WTC11 (cell line): ENCODE results near the gene ICOS. TPM values are rescaled to one million over a fixed set of nuclear protein-coding genes. Genes with fewer than 3 reads are reported as not detected.
A peak's percentile ranks its signal among the peaks of the same experiment; 100 is the strongest.

ENCODE experiments used
- ATAC-seq: fragments of 200-7000 bp; cut with Tn5 transposase; 2 replicates; pipeline ENCODE4 v1.10.0; 2021; ENCODE audit warnings: mild to moderate bottlenecking, moderate library complexity
- CTCF ChIA-PET: fragments of 300-600 bp; sonication (Branson Sonifier 250); formaldehyde crosslinking; loops from one replicate; lab custom pipeline; 2021; ENCODE audit warnings: antibody characterized with exemption; lab: Charles Lee
- POLR2A ChIA-PET: fragments of 350-600 bp; sonication (Branson Sonifier 250); formaldehyde crosslinking; loops from one replicate; lab custom pipeline; 2021; ENCODE audit warnings: antibody characterized with exemption; lab: Charles Lee
- DNase-seq: peaks from one replicate; pipeline ENCODE4 v3.0.0; 2021; ENCODE audit warnings: low spot score
- H3K27ac Mint-ChIP-seq: 2 replicates; pipeline ENCODE4 v1.8.0; 2021; ENCODE audit warnings: mixed read lengths
- H3K27me3 Mint-ChIP-seq: 2 replicates; pipeline ENCODE4 v1.8.0; 2021; ENCODE audit warnings: low read depth, mild to moderate bottlenecking, moderate library complexity, mixed read lengths
- H3K36me3 Mint-ChIP-seq: 2 replicates; pipeline ENCODE4 v1.8.0; 2021; ENCODE audit warnings: mixed read lengths
- H3K4me1 Mint-ChIP-seq: 2 replicates; pipeline ENCODE4 v1.8.0; 2022; ENCODE audit warnings: mixed read lengths
- H3K4me3 Mint-ChIP-seq: 2 replicates; pipeline ENCODE4 v1.8.0; 2021; ENCODE audit warnings: mild to moderate bottlenecking, moderate library complexity, mixed read lengths
- H3K9me3 Mint-ChIP-seq: 2 replicates; pipeline ENCODE4 v1.8.0; 2021; ENCODE audit warnings: mixed read lengths
- ARID4B ChIP-seq: sonication (generic); formaldehyde crosslinking; IDR thresholded peaks from 2 replicates; pipeline ENCODE4 v1.8.0; 2023; ENCODE audit warnings: missing genetic modification reagents, mild to moderate bottlenecking, borderline replicate concordance
- CBFB ChIP-seq: sonication (generic); formaldehyde crosslinking; IDR thresholded peaks from 2 replicates; pipeline ENCODE4 v1.8.1; 2022; ENCODE audit warnings: mild to moderate bottlenecking, low read depth, missing genetic modification reagents
- E2F4 ChIP-seq: sonication (generic); formaldehyde crosslinking; IDR thresholded peaks from 2 replicates; pipeline ENCODE4 v1.8.1; 2022; ENCODE audit warnings: low read depth, mild to moderate bottlenecking, moderate library complexity, missing genetic modification reagents, borderline replicate concordance
- FOXP1 ChIP-seq: sonication (generic); formaldehyde crosslinking; IDR thresholded peaks from 2 replicates; pipeline ENCODE4 v1.8.0; 2022; ENCODE audit warnings: missing genetic modification reagents, mild to moderate bottlenecking, moderate library complexity, borderline replicate concordance
- GABPB1 ChIP-seq: sonication (generic); formaldehyde crosslinking; IDR thresholded peaks from 2 replicates; pipeline ENCODE4 v1.8.1; 2023; ENCODE audit warnings: mild to moderate bottlenecking, missing genetic modification reagents
- HMGA2 ChIP-seq: fragments of 250-450 bp; sonication (Bioruptor Pico); IDR thresholded peaks from 2 replicates; pipeline ENCODE4 v1.4.0; 2021; ENCODE audit warnings: mild to moderate bottlenecking, moderate library complexity
- JAZF1 ChIP-seq: fragments of 250-450 bp; sonication (Bioruptor Pico); IDR thresholded peaks from 2 replicates; pipeline ENCODE4 v1.9.0; 2021; ENCODE audit warnings: moderate library complexity, mild to moderate bottlenecking, inconsistent platforms
- NFYB ChIP-seq: sonication (generic); formaldehyde crosslinking; conservative IDR thresholded peaks from 2 replicates; pipeline ENCODE4 v1.8.0; 2022; ENCODE audit warnings: low read depth, missing genetic modification reagents
- NR1H2 ChIP-seq: sonication (generic); formaldehyde crosslinking; IDR thresholded peaks from 2 replicates; pipeline ENCODE4 v1.9.0; 2021; ENCODE audit warnings: mild to moderate bottlenecking, moderate library complexity, missing genetic modification reagents
- NR2C2 ChIP-seq: sonication (generic); formaldehyde crosslinking; IDR thresholded peaks from 2 replicates; pipeline ENCODE4 v1.8.0; 2022; ENCODE audit warnings: mild to moderate bottlenecking, missing genetic modification reagents
- RORB ChIP-seq: fragments of 250-450 bp; sonication (Bioruptor Pico); IDR thresholded peaks from 2 replicates; pipeline ENCODE4 v1.9.0; 2021; ENCODE audit warnings: mild to moderate bottlenecking
- SMAD3 ChIP-seq: sonication (generic); formaldehyde crosslinking; IDR thresholded peaks from 2 replicates; pipeline ENCODE4 v1.8.0; 2022; ENCODE audit warnings: missing genetic modification reagents, mild to moderate bottlenecking, borderline replicate concordance
- SP1 ChIP-seq: sonication (generic); formaldehyde crosslinking; conservative IDR thresholded peaks from 2 replicates; pipeline ENCODE4 v1.8.1; 2022; ENCODE audit warnings: missing genetic modification reagents
- TEAD4 ChIP-seq: sonication (generic); formaldehyde crosslinking; IDR thresholded peaks from 2 replicates; pipeline ENCODE4 v1.8.0; 2022; ENCODE audit warnings: mild to moderate bottlenecking, missing genetic modification reagents
- ZNF317 ChIP-seq: sonication (generic); formaldehyde crosslinking; IDR thresholded peaks from 2 replicates; pipeline ENCODE4 v1.8.1; 2023; ENCODE audit warnings: low read depth, mild to moderate bottlenecking, moderate library complexity, missing genetic modification reagents, borderline replicate concordance
- ZNF512 ChIP-seq: sonication (generic); formaldehyde crosslinking; IDR thresholded peaks from 2 replicates; pipeline ENCODE4 v1.8.1; 2022; ENCODE audit warnings: missing genetic modification reagents, borderline replicate concordance
- ZSCAN18 ChIP-seq: fragments of 250-450 bp; sonication (Bioruptor Pico); IDR thresholded peaks from 2 replicates; pipeline ENCODE4 v2.1.2; 2022; ENCODE audit warnings: mild to moderate bottlenecking, moderate library complexity
- total RNA-seq: library from RNA; stranded (reverse); gene quantifications from 3 replicates; pipeline ENCODE4 v1.2.3, GENCODE V29; 2021

The ICOS gene
- total RNA-seq, 1 experiment from 2014 or later: 0.11 TPM

- TF ChIP-seq ARID4B (CRISPR knock-in tag) (no peak), SMAD3 (no peak), NR1H2 (no peak)
Measured at GRCh38 chr2:203909261-203909967, 27.1 kb upstream of the ICOS start (continued).

- ChIA-PET CTCF (interaction anchor here (0.6 to 2.0 kb wide), 16 partner anchors 8 to 470 kb away, joined by 3 to 17 read pairs (median 3); partner anchors contain the start of gene RAPH1), POLR2A (no interaction called here)
- Mint-ChIP-seq H3K4me1 (peaks cover 4% of the 10 kb centered on the region), H3K36me3 (no peaks in the 10 kb centered on the region), H3K27me3 (no peaks in the 10 kb centered on the region), H3K9me3 (no peaks in the 10 kb centered on the region), H3K4me3 (no peak overlapping the region), H3K27ac (no peak overlapping the region)
- no peak for TF ChIP-seq RORB (CRISPR knock-in tag)
- no peak for TF ChIP-seq SMAD3
- no peak for TF ChIP-seq GABPB1
- TF ChIP-seq JAZF1 (CRISPR knock-in tag): no peak
- no peak for TF ChIP-seq NR2C2
- TF ChIP-seq TEAD4 (CRISPR knock-in tag): no peak
- TF ChIP-seq ZNF317: no peak
- no peak for TF ChIP-seq ZSCAN18
- TF ChIP-seq CBFB (CRISPR knock-in tag): no peak
- TF ChIP-seq FOXP1: no peak
- no peak for TF ChIP-seq HMGA2
- DNase-seq: no peak
- no peak for ATAC-seq
Measured at GRCh38 chr2:203909974-203910373, 26.6 kb upstream of the ICOS start.

GRCh38 chr2:203913947-203914346, 22.6 kb upstream of the ICOS start:
- Mint-ChIP-seq H3K36me3 (no peaks in the 10 kb centered on the region), H3K4me3 (no peak overlapping the region), H3K27ac (no peak overlapping the region), H3K27me3 (no peaks in the 10 kb centered on the region; the same call in 1 of the 2 replicates), H3K9me3 (no peaks in the 10 kb centered on the region), H3K4me1 (peaks cover 17% of the 10 kb centered on the region)
- peak; percentile 38 for ATAC-seq
- peak; percentile 48 for TF ChIP-seq NFYB (CRISPR knock-in tag)
- TF ChIP-seq E2F4 (CRISPR knock-in tag): no peak
- TF ChIP-seq ZNF512: no peak
- TF ChIP-seq SP1 (CRISPR knock-in tag): no peak
- ChIA-PET CTCF (no interaction called here), POLR2A (no interaction called here)
- no peak for DNase-seq
